Epithelial cell of proximal tubule (primary cell): ENCODE results near the gene SRGAP2B. TPM values are rescaled to one million over a fixed set of nuclear protein-coding genes. Genes with fewer than 3 reads are reported as not detected.
A peak's percentile ranks its signal among the peaks of the same experiment; 100 is the strongest.
"Not testable (repeated sequence)": the region's sequence is repeated elsewhere in the genome, so short reads cannot be mapped to it uniquely, and the experiment has no call there.

ENCODE experiments used
- DNase-seq: peaks from one replicate; pipeline ENCODE4 v3.0.0-alpha.2; 2011; ENCODE audit warnings: low read depth
- H3K4me3 ChIP-seq: 2 replicates; pipeline ENCODE4 v1.5.1; 2011; ENCODE audit warnings: low read depth, mild to moderate bottlenecking, low read length
- total RNA-seq: library from RNA; depleted of rRNA; stranded (reverse); fragments of >200 nt; gene quantifications from 2 replicates; pipeline ENCODE4 v1.2.3, GENCODE V29; 2015

SRGAP2B gene
- total RNA-seq: 20.7 and 40.8 TPM in 2 replicates

- DNase-seq: not testable (repeated sequence)
- H3K4me3 ChIP-seq: peak within 1 kb of the TSS; percentile 45
Observed at GRCh38 chr1:145095284-145096057, at the start of gene SRGAP2B, which contains the start of gene FAM72D. TSS of gene SRGAP2B (minus strand) at chr1:145095328. CDS start at chr1:145092901, 2,427 bp downstream. TSS of gene FAM72D (plus strand) at chr1:145095974. CDS start at chr1:145096848, 874 bp downstream.

GRCh38 chr1:145144264-145144913 lies 49.3 kb upstream of the SRGAP2B start:
- not testable (repeated sequence) for DNase-seq, H3K4me3 ChIP-seq

- H3K4me3 ChIP-seq, DNase-seq: not testable (repeated sequence)
Observed at GRCh38 chr1:145140549-145140948, 45.4 kb upstream of the SRGAP2B start.

- not testable (repeated sequence) for H3K4me3 ChIP-seq, DNase-seq
Observed at GRCh38 chr1:145134476-145134875, 39.3 kb upstream of the SRGAP2B start.

- not testable (repeated sequence) for H3K4me3 ChIP-seq, DNase-seq
Observed at GRCh38 chr1:145128697-145129469, 33.8 kb upstream of the SRGAP2B start.

- not testable (repeated sequence) for H3K4me3 ChIP-seq, DNase-seq
Observed at GRCh38 chr1:145127144-145127543, 32.0 kb upstream of the SRGAP2B start.

GRCh38 chr1:145125112-145125511 lies 30.0 kb upstream of the SRGAP2B start:
- not testable (repeated sequence) for H3K4me3 ChIP-seq, DNase-seq

GRCh38 chr1:145123992-145124641 lies 29.0 kb upstream of the SRGAP2B start:
- not testable (repeated sequence) for H3K4me3 ChIP-seq, DNase-seq

GRCh38 chr1:145123062-145123395 lies 27.9 kb upstream of the SRGAP2B start:
- not testable (repeated sequence) for DNase-seq

GRCh38 chr1:145122344-145123061 lies 27.4 kb upstream of the SRGAP2B start:
- not testable (repeated sequence) for DNase-seq, H3K4me3 ChIP-seq

More at GRCh38 chr1:145123062-145123395, 27.9 kb upstream of the SRGAP2B start:
- not testable (repeated sequence) for H3K4me3 ChIP-seq

- not testable (repeated sequence) for DNase-seq
Observed at GRCh38 chr1:145119842-145120241, 24.7 kb upstream of the SRGAP2B start.

GRCh38 chr1:145115587-145116493 lies 20.7 kb upstream of the SRGAP2B start:
- H3K4me3 ChIP-seq, DNase-seq: not testable (repeated sequence)

More at GRCh38 chr1:145119842-145120241, 24.7 kb upstream of the SRGAP2B start:
- not testable (repeated sequence) for H3K4me3 ChIP-seq

GRCh38 chr1:145114560-145115057 lies 19.5 kb upstream of the SRGAP2B start:
- DNase-seq, H3K4me3 ChIP-seq: not testable (repeated sequence)

GRCh38 chr1:145112703-145113102 lies 17.6 kb upstream of the SRGAP2B start:
- not testable (repeated sequence) for DNase-seq, H3K4me3 ChIP-seq

- not testable (repeated sequence) for H3K4me3 ChIP-seq, DNase-seq
Observed at GRCh38 chr1:145111674-145112073, 16.5 kb upstream of the SRGAP2B start.

GRCh38 chr1:145103294-145103693 lies 8.2 kb upstream of the SRGAP2B start:
- H3K4me3 ChIP-seq, DNase-seq: not testable (repeated sequence)

GRCh38 chr1:145101725-145102124 lies 6.6 kb upstream of the SRGAP2B start:
- H3K4me3 ChIP-seq, DNase-seq: not testable (repeated sequence)
